NK-92 (cell line): ENCODE measurements around the gene GRB10.
"Not testable (repeated sequence)": the region's sequence is repeated elsewhere in the genome, so short reads cannot be mapped to it uniquely, and the experiment has no call there.

Experiments
- DNase-seq: peaks from one replicate; lab custom pipeline; 2025; ENCODE audit not compliant: unreplicated experiment; lab: John Stamatoyannopoulos, UW

Gene GRB10

GRCh38 chr7:50557099-50557498, 225.6 kb downstream of the GRB10 start:
- no peak for DNase-seq

DNA sequence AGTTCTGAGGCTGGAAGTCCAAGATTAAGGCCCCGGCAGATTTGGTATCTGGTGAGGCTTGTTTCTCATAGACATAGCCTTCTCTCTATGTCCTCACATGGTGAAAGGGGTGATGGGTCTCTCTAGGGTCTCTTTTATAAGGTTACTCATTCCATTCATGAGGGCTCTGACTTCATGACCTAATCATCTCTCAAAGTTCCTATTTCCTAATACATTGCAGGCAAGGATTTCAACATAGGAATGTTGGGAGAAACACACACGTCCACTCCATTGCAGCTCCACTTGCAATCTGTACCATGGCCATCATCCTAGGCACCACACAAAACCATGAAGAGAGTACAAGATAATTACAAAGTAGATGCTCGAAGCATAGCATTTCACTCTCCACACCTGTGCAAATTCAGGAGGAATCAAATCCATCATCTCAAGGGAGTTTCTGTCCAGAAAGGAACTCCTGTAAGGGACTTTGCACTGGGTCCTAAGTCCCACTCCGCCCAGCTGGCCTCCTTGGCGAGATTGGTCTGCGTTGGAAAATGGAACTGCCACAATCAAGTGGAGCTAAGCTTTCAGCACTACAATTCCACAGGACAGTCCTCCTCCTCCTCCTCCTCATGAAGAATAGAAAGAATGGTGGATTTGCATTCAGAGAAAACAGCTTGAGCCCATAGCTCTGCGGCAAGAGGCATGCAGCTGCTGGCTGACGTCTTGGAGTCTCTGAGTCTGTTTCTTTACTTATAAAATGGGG, 226.3 kb downstream of the GRB10 start:
- DNase-seq, result no peak

DNA sequence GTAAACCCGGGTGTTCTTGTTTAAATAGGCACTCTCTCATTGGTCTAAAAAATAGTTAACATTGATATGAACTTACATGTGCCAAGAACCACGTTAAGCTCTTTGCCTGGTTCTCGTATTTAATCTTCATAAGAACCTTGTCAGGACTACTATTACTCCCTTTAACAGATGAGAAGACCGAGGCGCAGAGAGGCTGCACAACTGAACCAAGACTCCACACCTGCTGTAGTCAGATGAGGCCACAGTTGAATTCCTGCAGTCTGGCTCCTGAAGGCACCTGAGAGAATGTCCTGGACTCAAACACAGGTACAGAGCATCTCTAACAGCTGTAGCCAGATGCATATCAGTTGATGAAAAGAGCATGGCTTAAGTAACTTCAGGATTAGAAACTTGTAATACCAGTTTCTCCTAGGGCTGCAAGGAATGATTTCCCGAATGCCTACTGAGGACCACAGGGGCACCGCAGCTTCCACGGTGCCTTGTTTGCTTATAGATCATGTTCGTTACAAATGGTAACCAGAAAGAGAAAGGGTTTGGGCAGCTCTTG, 227.0 kb downstream of the GRB10 start:
- DNase-seq, result no peak

GRCh38 chr7:50554431-50555322, 228.0 kb downstream of the GRB10 start:
- DNase-seq, result no peak

GRCh38 chr7:50553973-50554372, 228.7 kb downstream of the GRB10 start:
- DNase-seq, result no peak

DNA sequence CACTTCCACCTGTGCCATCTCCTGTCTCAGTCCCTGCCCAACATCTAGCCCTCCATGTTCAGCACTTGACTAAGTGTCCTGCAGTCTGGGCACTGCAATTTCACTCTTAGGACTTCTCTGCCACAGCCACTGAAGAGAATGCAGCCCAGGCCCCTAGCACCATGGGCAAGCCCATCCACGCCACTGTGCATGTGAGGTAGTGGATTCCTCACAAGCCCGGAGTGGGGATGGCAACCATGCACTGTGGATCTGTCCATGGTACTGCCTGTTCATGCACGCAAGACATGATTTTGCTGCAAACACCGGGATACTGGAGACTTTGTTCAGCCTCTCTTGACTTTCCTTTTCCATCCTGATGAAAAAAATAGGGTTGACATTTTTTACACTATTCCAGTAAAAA, 229.8 kb downstream of the GRB10 start:
- DNase-seq, result no peak

DNA sequence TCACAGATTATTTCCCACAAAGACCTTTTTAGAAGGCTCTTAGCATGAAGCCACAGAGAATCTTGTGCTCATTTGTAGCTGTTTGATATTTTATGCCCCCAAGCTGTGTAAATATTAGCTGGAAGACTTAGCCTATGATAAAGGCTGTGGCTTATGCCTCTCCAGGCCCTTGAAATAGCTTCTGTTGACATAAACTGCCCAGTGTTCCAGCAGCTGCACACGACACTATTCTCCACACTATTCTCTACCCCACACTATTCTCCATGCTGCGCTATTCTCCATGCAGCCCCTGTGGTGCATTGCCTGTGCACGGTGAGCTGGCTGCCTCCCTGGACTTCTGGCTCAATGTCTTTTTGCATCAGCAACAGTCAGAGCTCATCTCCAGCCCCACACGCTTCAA, 230.6 kb downstream of the GRB10 start:
- no peak for DNase-seq

GRCh38 chr7:50545613-50546012, 237.1 kb downstream of the GRB10 start:
- not testable (repeated sequence) for DNase-seq

DNA sequence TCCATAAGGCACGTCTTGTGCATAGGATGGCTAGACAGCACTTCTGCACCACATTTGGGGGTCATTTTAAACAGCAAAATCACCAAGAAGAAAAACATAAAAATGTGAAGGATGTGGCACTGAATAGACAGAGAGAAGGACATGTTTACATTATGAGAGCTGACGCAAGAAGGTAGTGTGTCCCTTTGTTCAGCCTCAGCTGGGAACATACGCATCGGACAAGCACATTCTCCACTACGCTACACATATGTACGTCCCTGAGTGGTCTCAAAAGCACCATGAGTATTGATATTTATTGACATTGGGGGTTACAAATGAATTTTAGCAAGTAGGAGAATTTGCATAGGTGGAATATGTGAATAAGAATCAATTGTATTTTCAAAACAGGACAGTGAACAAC, 237.7 kb downstream of the GRB10 start:
- no peak for DNase-seq

DNA sequence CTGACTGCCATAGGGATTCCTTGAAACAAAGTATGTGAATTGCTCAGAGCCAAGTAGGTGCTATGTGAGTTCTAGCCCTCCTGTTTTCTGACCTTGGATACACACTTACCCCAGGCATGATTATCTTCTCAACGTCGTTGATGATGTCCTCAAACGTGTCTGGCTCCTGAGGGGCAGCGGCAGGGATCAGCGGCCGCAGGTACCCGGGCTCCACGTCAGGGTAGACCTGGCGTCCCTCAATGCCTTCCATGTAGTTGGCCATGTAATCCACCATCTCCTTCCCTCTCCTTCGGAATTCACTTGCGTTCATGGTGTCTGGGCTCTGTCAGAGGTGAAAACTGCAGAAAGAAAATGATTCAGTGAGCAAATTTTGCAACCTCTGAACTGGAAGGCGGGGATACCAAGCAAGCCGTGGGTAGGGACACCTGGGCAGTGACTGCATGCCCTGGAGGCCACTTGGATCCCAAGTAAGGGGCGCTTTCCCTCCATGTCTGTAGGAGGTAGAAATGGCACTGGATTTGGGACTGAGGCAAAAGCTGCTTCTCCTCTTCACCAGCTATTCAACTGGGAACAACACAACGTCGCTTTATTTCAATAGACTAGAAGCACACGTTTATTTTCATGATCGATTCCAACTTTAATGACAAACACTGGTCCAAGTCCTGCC, 238.8 kb downstream of the GRB10 start:
- no peak for DNase-seq

DNA sequence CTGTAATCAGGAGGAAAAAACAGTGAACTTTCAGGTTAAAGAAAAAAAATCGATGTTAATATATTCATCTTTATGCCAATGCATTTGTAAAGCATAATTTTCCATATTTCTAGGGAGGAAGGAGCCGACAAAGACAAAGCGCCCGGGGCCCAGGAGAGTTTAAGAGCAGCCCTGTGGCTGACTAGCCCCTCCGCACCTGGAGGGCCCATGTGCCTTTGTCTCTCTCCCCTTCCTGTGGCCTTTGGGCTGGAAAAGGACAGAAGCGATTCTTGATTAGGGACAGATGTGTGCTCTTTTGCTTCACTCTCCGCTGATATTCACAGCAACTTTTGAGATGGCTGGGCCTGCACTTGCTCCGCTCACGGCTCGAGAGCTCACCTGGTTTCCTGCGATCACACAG, 240.6 kb downstream of the GRB10 start:
- DNase-seq, result no peak

DNA sequence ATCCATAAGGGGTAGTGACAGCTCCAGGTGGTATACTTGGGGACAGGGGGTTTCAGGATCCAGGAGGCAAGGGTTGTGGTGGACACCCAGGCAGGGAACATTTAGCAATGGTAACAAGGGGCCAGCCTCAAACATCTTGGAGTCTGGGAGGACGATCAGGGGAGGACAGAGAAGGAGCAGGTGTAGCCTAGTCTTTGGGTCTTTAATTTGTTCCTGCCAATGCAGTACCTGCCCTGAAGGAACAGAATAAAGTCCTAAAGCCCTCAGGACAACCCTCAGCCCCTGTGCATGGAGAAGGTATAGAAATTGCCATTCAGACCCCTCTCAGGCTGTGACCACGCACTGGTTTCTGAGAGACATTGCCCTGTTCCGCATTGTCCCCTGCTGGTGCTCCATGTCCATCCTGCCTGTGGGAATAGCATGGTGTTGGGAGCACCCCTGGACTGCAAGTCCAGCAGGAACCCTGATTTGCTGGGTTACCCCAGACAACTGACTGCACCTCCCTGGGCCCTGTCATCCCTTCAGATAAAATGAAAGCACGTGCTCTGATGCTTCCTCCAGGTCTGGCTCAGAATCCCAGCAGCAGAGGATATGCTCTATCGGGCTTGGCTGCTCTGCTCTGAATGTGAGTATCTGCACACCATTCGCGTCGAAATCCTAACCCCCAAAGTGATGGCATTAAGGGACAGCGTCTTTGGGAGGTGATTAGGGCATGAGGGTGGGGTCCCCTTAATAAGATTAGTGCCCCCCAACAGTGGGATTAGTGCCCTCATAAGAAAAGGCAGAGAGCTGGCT, 241.7 kb downstream of the GRB10 start:
- no peak for DNase-seq
